Upper lobe of right lung (tissue), 1 donor: ENCODE data around the gene UCHL3. TPM values are rescaled to one million over a fixed set of nuclear protein-coding genes. Genes with fewer than 3 reads are reported as not detected.

ENCODE experiments used
- ATAC-seq: fragments of 200-7000 bp; cut with Tn5 transposase; one replicate; pipeline ENCODE4 v1.9.1; 2020; ENCODE audit warnings: mild to moderate bottlenecking, moderate library complexity
- DNase-seq: peaks from one replicate; pipeline ENCODE4 v3.0.0-alpha.2; 2020
- H3K27ac ChIP-seq: fragments of 200-600 bp; one replicate; pipeline ENCODE4 v1.8.0; 2022
- H3K27me3 ChIP-seq: fragments of 200-600 bp; one replicate; pipeline ENCODE4 v1.8.0; 2022; ENCODE audit warnings: mild to moderate bottlenecking
- H3K36me3 ChIP-seq: fragments of 200-600 bp; one replicate; pipeline ENCODE4 v1.8.0; 2022
- H3K4me1 ChIP-seq: fragments of 200-600 bp; one replicate; pipeline ENCODE4 v1.8.0; 2022
- H3K4me3 ChIP-seq: fragments of 200-600 bp; one replicate; pipeline ENCODE4 v1.8.0; 2022; ENCODE audit warnings: mild to moderate bottlenecking
- H3K9me3 ChIP-seq: fragments of 200-600 bp; one replicate; pipeline ENCODE4 v1.8.0; 2022
- CTCF ChIP-seq: fragments of 200-600 bp; IDR thresholded peaks from one replicate; pipeline ENCODE4 v1.8.0; 2022; ENCODE audit warnings: antibody characterized with exemption
- intact Hi-C: fragments of 100-400 bp; cut with DNase I; formaldehyde crosslinking; loops from one replicate; pipeline ENCODE4 v1.11.0; 2022
- total RNA-seq: library from RNA; stranded (reverse); fragmentation: NEBNext Ultra II Directional; extraction: Animal tissue kit (Norgen Biotek cat#: 25700); gene quantifications from one replicate; pipeline ENCODE4 v1.2.1, GENCODE V29; 2021
- donor health status: DM: no; HTN: yes; CAD: no; lungs with severe emphysema.

UCHL3 gene
- total RNA-seq, 1 donor from 2014 or later, result 12.9 TPM

- Histone ChIP-seq H3K4me1 (no peaks in the 10 kb centered on the region), H3K4me3 (no peak overlapping the region), H3K27me3 (no peaks in the 10 kb centered on the region), H3K27ac (no peak overlapping the region), H3K36me3 (no peaks in the 10 kb centered on the region), H3K9me3 (no peaks in the 10 kb centered on the region)
- no peak for TF ChIP-seq CTCF
- DNase-seq (no peak), ATAC-seq (no peak)
- intact Hi-C loops, result no loop called here
These were observed 101.4 kb downstream of the UCHL3 start for GRCh38 chr13:75651013-75651412.

DNA sequence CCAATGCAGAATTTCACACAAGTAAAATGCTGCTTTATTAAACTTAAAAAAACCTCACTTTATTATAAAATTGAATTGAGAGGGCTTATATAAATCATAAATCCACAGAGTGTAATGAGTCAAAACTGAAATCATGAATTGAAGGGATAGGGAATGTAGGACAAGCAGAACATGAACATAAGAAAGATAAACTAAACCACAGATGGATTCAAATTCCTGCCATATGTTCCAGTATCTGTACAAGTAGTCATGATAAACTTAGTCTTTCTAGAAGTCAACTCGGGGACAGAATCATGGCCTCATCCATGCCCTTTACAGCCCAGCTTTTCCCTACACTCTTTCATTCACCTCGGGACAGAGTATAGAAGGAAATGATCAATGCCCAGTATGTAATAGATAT is 103.1 kb downstream of the UCHL3 start:
- intact Hi-C loops, result no loop called here
- no peak for ATAC-seq
- H3K27me3 ChIP-seq, result no peaks in the 10 kb centered on the region

More for the DNA sequence above, 103.1 kb downstream of the UCHL3 start:
- H3K9me3 ChIP-seq, result no peaks in the 10 kb centered on the region
- no peak for DNase-seq
- no peaks in the 10 kb centered on the region for H3K4me1 ChIP-seq
- no peak overlapping the region for H3K4me3 ChIP-seq
- H3K36me3 ChIP-seq, result no peaks in the 10 kb centered on the region
- H3K27ac ChIP-seq, result no peak overlapping the region
- TF ChIP-seq CTCF, result no peak

Other genes starting within 250 kb of the UCHL3 start
- gene TBC1D4, start 67.6 kb upstream of the UCHL3 start, total RNA-seq, result 26.1 TPM
- 142 TPM for gene COMMD6, start 11.9 kb upstream of the UCHL3 start, total RNA-seq
- gene LMO7, start 86.5 kb downstream of the UCHL3 start, total RNA-seq, result 549 TPM